Mammary epithelial cell (primary cell): ENCODE results near the gene FBXL20.

Experiments
- CTCF ChIP-seq, 2 donors: IDR thresholded peaks in 1 of 2; conservative IDR thresholded peaks in 1 of 2; 2 replicates each; pipeline ENCODE4 v1.5.1; 2011 to 2012; ENCODE audit warnings: inconsistent platforms in 2 of 2, low read length in 2 of 2, mild to moderate bottlenecking in 2 of 2, control low read depth in 1 of 2, low read depth in 1 of 2; ENCODE audit not compliant: insufficient read depth in 1 of 2; ENCODE audit errors: extremely low read depth in 1 of 2
- EZH2 ChIP-seq: IDR thresholded peaks from 2 replicates; pipeline ENCODE4 v1.6.1; 2012; ENCODE audit warnings: low read length, inconsistent platforms, borderline replicate concordance

GRCh38 chr17:39222151-39222550 lies 179.3 kb downstream of the FBXL20 start:
- no peak for TF ChIP-seq CTCF (conservative IDR thresholded peaks at IDR 0.05 in 1 of 2, IDR thresholded peaks at IDR 0.05 in 1 of 2; ENCODE audit: extremely low read depth in 1 of 2, insufficient read depth in 1 of 2, low read depth in 1 of 2, low read length in 2 of 2)
- TF ChIP-seq EZH2: peak; percentile 52
